Stomach (tissue), 9 donors: Measurements from ENCODE around the gene AOC2. TPM values are rescaled to one million over a fixed set of nuclear protein-coding genes. Genes with fewer than 3 reads are reported as not detected.

Experiments used
- DNase-seq, 2 donors: peaks; one replicate each; pipeline versions ENCODE4 v3.0.0 to v3.0.0-alpha.2; 2013 to 2019
- H3K27ac ChIP-seq, 5 donors: fragments of 200-600 bp in 4 of 5; sonication (generic) in 4 of 5; one replicate each; pipeline ENCODE4 v1.5.1; 2013 to 2019; ENCODE audit warnings: mild to moderate bottlenecking in 1 of 5, moderate library complexity in 1 of 5
- H3K27me3 ChIP-seq, 3 donors: fragments of 200-600 bp; sonication (generic); one replicate each; pipeline ENCODE4 v1.5.1; 2017 to 2019; ENCODE audit warnings: mixed run types in 1 of 3
- H3K36me3 ChIP-seq, 4 donors: fragments of 200-600 bp; sonication (generic); 1 replicate in 3 of 4; 2 replicates in 1 of 4; pipeline ENCODE4 v1.5.1; 2016 to 2019
- H3K4me1 ChIP-seq, 4 donors: fragments of 200-600 bp; sonication (generic); one replicate each; pipeline ENCODE4 v1.5.1; 2016 to 2019
- H3K4me3 ChIP-seq, 4 donors: fragments of 200-600 bp; sonication (generic) in 3 of 4; one replicate each; pipeline ENCODE4 v1.5.1; 2016 to 2019; ENCODE audit warnings: mild to moderate bottlenecking in 1 of 4
- H3K9me3 ChIP-seq, 4 donors: fragments of 200-600 bp; sonication (generic); one replicate each; pipeline ENCODE4 v1.5.1; 2016 to 2019
- EP300 ChIP-seq: sonication (generic); formaldehyde crosslinking; IDR thresholded peaks from one replicate; pipeline ENCODE4 v1.6.1; 2017; ENCODE audit warnings: antibody characterized with exemption
- POLR2A ChIP-seq, 4 donors: fragments of 450-650 bp; IDR thresholded peaks; one replicate each; pipeline ENCODE4 v1.6.1; 2016; ENCODE audit warnings: antibody characterized with exemption in 4 of 4, control low read depth in 2 of 4, mild to moderate bottlenecking in 1 of 4, moderate library complexity in 1 of 4
- POLR2AphosphoS5 ChIP-seq, 3 donors: sonication (generic); formaldehyde crosslinking; IDR thresholded peaks; one replicate each; pipeline ENCODE4 v1.6.1; 2016; ENCODE audit warnings: antibody characterized with exemption in 3 of 3
- WGBS, 5 donors: extraction: QIAGEN DNeasy Blood & Tissue Kit in 3 of 5; methylation state at CpG; one replicate each; pipeline versions ENCODE4 v1.1.5 to v1.1.7; 2013 to 2018; 5-methylcytosine and 5-hydroxymethylcytosine counted together
- intact Hi-C: fragments of 100-400 bp; cut with DNase I; formaldehyde crosslinking; loops from one replicate; pipeline ENCODE4 v1.15.1; 2023; ENCODE audit warnings: low total_unique reads
- polyA plus RNA-seq, 3 donors: library from polyadenylated mRNA; stranded (reverse); fragments of 200-250 nt; gene quantifications; one replicate each; pipeline ENCODE4 v1.2.3, GENCODE V29; 2013
- total RNA-seq, 5 donors: library from RNA; depleted of rRNA; stranded (reverse); fragments of >200 nt; gene quantifications; one replicate each; pipeline versions ENCODE4 v1.1.0 to v1.2.3, GENCODE V29; 2014 to 2016
- TF ChIP-seq, protein P1 (sequence below), 7 experiments: fragments of 450-650 bp in 4 of 7; fragments of 200-600 bp in 3 of 7; sonication (generic) in 3 of 7; IDR thresholded peaks; one replicate each; pipeline ENCODE4 v1.5.1; 2016 to 2019; ENCODE audit warnings: antibody characterized with exemption in 7 of 7, control low read depth in 2 of 7, mild to moderate bottlenecking in 1 of 7
- donor health status: healthy with polysubstance abuse.
- donor health status: Bipolar disorder and iron deficiency.
- donor health status: healthy.

The AOC2 gene
- total and polyA plus RNA-seq, 8 donors = 0.50 to 3.0 (median 0.87) TPM; not detected in 3

DNA sequence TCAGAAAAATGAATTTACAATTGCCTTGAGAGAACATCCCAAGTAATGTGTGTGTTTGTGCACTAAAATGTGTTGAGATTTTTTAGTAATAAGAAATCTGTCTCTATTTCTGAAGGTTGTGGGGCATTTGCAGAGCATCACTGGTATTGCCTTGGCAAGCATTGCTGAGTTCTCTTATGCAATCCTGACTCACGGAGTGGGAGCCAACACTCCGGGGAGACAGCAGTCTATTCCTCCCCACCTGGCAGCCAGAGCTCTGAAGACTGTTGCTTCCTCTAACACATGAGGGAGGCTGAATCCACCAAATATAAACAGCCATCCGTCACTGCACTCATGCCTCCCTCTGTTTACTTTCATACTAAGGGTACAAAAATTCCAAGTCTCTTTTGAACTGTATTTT is 35.1 kb upstream of the AOC2 start:
- intact Hi-C loops = no loop called here
- TF ChIP-seq, protein P1, sequence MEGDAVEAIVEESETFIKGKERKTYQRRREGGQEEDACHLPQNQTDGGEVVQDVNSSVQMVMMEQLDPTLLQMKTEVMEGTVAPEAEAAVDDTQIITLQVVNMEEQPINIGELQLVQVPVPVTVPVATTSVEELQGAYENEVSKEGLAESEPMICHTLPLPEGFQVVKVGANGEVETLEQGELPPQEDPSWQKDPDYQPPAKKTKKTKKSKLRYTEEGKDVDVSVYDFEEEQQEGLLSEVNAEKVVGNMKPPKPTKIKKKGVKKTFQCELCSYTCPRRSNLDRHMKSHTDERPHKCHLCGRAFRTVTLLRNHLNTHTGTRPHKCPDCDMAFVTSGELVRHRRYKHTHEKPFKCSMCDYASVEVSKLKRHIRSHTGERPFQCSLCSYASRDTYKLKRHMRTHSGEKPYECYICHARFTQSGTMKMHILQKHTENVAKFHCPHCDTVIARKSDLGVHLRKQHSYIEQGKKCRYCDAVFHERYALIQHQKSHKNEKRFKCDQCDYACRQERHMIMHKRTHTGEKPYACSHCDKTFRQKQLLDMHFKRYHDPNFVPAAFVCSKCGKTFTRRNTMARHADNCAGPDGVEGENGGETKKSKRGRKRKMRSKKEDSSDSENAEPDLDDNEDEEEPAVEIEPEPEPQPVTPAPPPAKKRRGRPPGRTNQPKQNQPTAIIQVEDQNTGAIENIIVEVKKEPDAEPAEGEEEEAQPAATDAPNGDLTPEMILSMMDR (IDR thresholded peaks at IDR 0.05) = no peak
- TF ChIP-seq EP300 (no peak), POLR2AphosphoS5 (IDR thresholded peaks at IDR 0.05) (peak in 1 of 3 donors; percentile 50), POLR2A (IDR thresholded peaks at IDR 0.05) (no peak)
- Histone ChIP-seq H3K27ac (peak overlapping the region in 3 of 5 donors; percentile 11 to 53 (median 49)), H3K27me3 (no peaks in the 10 kb centered on the region), H3K4me1 (peaks cover 0 to 45% (median 22%) of the 10 kb centered on the region in 4 donors), H3K36me3 (peaks cover 31 to 53% (median 51%) of the 10 kb centered on the region in 4 donors), H3K9me3 (no peaks in the 10 kb centered on the region), H3K4me3 (no peak overlapping the region)
- no peak for DNase-seq
- WGBS, 5 donors = 16 to 27% (median 20%) methylated on average over 3 of the region's 3 CpGs

DNA sequence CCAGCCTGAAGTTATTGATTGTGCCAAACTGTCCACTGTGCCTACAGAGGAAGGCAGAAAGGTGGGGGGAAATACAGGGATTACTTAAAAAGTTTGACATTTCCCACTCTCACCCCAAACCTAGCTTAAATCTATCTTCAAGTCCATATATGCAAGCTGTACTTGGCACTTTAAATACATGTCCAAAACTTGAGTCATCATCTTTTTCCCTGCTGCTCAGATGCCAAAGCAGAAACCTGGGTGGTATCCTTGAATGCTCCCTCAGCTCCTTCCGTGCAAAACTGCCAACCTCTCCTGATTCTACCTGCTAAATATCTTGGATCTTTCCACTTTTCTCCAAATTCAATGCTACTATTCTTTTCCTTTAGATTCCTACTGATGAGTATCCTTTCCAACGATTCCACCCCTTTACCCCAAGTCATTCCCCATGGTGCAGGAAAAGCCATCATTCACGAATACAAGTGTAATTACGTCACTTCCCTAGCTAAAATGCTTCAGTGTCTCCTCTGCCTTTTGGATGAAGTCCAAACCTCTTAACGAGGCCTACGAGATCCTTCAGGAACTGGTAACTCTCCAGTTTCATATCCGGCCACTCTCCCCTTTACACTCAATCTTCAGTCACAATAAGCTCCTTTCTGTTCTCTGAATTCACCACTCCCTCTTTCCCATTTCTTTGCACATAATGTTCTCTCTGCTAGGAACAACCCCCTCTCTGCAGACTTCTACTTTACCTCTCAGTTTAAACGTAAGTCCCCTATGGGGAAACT is 29.6 kb upstream of the AOC2 start:
- 61 to 74% (median 73%) methylated on average over 8 of the region's 8 CpGs for WGBS, 5 donors
- DNase-seq = peak in 1 of 2 donors; percentile 30
- intact Hi-C loops = no loop called here
- Histone ChIP-seq H3K9me3 (no peaks in the 10 kb centered on the region), H3K36me3 (peaks cover 86 to 100% (median 99%) of the 10 kb centered on the region in 4 donors), H3K27ac (peak overlapping the region in 4 of 5 donors; percentile 26 to 46 (median 42)), H3K4me1 (peaks cover 0 to 15% (median 5%) of the 10 kb centered on the region in 4 donors), H3K27me3 (no peaks in the 10 kb centered on the region), H3K4me3 (no peak overlapping the region)
- TF ChIP-seq EP300 = no peak
- TF ChIP-seq POLR2AphosphoS5 (IDR thresholded peaks at IDR 0.05) = peak in 1 of 3 donors; percentile 6
- TF ChIP-seq, protein P1 (IDR thresholded peaks at IDR 0.05) = no peak
- no peak for TF ChIP-seq POLR2A (IDR thresholded peaks at IDR 0.05)

DNA sequence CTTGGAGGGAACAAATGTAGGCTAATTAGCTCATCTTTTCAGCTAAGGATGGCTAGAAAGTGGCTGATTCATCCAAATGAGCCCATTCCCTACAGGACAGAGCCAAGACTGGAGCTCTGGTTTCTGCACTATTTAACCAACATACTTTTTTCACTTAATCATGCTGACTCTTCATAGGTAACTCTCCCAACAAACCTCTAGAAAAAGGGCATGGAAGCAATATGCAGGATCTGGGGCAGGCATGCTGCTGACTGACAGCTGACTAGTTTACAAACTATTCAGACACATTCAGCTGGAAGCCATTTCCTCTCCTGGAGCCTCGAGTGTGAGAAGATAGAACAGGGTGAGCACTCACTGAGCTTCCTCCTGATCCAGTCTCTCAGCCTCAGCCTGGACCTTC is 26.5 kb upstream of the AOC2 start:
- TF ChIP-seq EP300 (no peak), POLR2A (IDR thresholded peaks at IDR 0.05) (no peak), POLR2AphosphoS5 (IDR thresholded peaks at IDR 0.05) (no peak)
- TF ChIP-seq, protein P1 (IDR thresholded peaks at IDR 0.05) = no peak
- DNase-seq = no peak
- Histone ChIP-seq H3K27ac (no peak overlapping the region), H3K36me3 (peaks cover 70 to 100% (median 96%) of the 10 kb centered on the region in 4 donors), H3K4me3 (no peak overlapping the region), H3K9me3 (no peaks in the 10 kb centered on the region), H3K4me1 (peaks cover 4 to 32% (median 17%) of the 10 kb centered on the region in 4 donors), H3K27me3 (no peaks in the 10 kb centered on the region)
- WGBS, 5 donors = 46 to 83% (median 70%) methylated on average over 1 of the region's 1 CpG
- intact Hi-C loops = no loop called here

DNA sequence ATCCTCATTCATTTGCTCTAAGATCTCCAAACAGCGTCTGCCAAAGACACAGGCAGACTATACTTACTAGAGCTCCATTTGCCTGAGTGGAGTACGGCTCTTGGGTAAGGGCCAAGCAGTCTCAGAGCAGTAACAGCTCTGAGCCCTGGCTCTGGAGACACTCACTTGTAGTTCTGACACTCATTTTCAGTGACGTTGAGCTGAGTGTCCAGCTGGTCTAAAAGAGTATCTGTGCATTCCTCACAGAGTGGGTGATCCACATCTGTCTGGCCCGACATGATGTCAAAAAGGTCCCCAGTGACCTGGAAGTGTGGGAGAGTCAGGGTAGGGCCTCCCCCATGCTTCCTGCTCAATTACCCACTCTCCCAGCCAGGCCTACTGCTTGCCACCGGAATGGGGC is 26.0 kb upstream of the AOC2 start:
- Histone ChIP-seq H3K27me3 (no peaks in the 10 kb centered on the region), H3K9me3 (no peaks in the 10 kb centered on the region), H3K4me1 (peaks cover 9 to 37% (median 22%) of the 10 kb centered on the region in 4 donors), H3K27ac (peak overlapping the region in 1 of 5 donors; percentile 21), H3K4me3 (no peak overlapping the region), H3K36me3 (peaks cover 66 to 96% (median 91%) of the 10 kb centered on the region in 4 donors)
- no peak for DNase-seq
- TF ChIP-seq EP300 (no peak), POLR2A (IDR thresholded peaks at IDR 0.05) (no peak), POLR2AphosphoS5 (IDR thresholded peaks at IDR 0.05) (no peak)
- TF ChIP-seq, protein P1 (IDR thresholded peaks at IDR 0.05) = no peak
- WGBS, 5 donors = 80 to 90% (median 86%) methylated on average over 4 to 5 of the region's 5 CpGs
- intact Hi-C loops = no loop called here
